Measurements from ENCODE around the gene PTPRU.

DNA sequence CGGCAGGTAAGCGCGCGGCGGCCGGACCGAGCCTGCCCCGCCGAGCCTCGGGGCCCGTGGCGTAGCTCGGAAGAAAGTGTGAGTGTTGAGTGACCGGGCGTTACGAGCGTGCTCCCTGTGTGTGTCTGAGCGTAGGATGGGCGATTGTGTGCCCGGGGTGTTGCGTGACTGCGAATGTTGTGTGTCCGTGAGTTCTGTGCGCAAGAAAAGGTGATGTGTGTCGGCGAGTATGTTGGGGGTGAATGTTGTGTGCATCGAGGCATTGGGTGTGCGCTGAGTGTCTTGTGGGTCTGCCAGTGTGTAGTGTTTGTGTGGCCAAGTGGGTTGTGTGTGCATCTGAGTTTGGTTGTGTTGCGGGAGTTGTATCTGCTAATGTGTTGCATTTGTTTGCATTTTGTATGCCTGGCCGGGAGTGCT lies 398 bp downstream of the PTPRU start:
- TF ChIP-seq, protein P1, sequence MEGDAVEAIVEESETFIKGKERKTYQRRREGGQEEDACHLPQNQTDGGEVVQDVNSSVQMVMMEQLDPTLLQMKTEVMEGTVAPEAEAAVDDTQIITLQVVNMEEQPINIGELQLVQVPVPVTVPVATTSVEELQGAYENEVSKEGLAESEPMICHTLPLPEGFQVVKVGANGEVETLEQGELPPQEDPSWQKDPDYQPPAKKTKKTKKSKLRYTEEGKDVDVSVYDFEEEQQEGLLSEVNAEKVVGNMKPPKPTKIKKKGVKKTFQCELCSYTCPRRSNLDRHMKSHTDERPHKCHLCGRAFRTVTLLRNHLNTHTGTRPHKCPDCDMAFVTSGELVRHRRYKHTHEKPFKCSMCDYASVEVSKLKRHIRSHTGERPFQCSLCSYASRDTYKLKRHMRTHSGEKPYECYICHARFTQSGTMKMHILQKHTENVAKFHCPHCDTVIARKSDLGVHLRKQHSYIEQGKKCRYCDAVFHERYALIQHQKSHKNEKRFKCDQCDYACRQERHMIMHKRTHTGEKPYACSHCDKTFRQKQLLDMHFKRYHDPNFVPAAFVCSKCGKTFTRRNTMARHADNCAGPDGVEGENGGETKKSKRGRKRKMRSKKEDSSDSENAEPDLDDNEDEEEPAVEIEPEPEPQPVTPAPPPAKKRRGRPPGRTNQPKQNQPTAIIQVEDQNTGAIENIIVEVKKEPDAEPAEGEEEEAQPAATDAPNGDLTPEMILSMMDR (IDR thresholded peaks at IDR 0.05; ENCODE audit: insufficient read depth, low read length, poor library complexity, severe bottlenecking) = no peak
- peak; percentile 98 for TF ChIP-seq EZH2phosphoT487 (conservative IDR thresholded peaks at IDR 0.05; ENCODE audit: low read length)
